ENCODE measurements around the gene CPN2.

CPN2 gene

DNA sequence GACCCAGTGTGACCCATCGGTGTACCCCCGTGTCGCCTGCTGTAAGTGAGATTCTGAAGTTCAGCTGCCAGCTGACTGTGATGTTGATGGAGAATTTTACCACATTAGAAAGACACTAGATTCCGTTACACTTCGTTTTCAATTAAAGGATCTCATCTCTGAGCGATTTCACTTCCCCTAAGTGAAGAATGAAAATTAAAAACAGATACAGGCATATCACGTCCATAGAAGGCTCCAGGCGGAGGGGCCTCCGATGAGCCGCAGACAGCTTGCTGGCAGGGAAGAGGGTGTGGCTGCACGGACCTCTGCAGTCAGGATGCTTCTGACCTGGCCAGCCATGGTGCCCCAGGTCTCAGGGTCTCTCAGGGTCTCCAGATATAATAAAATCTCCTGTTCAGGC is 6.6 kb upstream of the CPN2 start:
- no peak for DNase-seq (ENCODE audit: low read depth)
- H3K4me3 ChIP-seq (ENCODE audit: low read length), result no peak overlapping the region
- TF ChIP-seq, protein P1, sequence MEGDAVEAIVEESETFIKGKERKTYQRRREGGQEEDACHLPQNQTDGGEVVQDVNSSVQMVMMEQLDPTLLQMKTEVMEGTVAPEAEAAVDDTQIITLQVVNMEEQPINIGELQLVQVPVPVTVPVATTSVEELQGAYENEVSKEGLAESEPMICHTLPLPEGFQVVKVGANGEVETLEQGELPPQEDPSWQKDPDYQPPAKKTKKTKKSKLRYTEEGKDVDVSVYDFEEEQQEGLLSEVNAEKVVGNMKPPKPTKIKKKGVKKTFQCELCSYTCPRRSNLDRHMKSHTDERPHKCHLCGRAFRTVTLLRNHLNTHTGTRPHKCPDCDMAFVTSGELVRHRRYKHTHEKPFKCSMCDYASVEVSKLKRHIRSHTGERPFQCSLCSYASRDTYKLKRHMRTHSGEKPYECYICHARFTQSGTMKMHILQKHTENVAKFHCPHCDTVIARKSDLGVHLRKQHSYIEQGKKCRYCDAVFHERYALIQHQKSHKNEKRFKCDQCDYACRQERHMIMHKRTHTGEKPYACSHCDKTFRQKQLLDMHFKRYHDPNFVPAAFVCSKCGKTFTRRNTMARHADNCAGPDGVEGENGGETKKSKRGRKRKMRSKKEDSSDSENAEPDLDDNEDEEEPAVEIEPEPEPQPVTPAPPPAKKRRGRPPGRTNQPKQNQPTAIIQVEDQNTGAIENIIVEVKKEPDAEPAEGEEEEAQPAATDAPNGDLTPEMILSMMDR (IDR thresholded peaks at IDR 0.05; ENCODE audit: insufficient read depth, low read depth, low read length, missing control alignments), result no peak

DNA sequence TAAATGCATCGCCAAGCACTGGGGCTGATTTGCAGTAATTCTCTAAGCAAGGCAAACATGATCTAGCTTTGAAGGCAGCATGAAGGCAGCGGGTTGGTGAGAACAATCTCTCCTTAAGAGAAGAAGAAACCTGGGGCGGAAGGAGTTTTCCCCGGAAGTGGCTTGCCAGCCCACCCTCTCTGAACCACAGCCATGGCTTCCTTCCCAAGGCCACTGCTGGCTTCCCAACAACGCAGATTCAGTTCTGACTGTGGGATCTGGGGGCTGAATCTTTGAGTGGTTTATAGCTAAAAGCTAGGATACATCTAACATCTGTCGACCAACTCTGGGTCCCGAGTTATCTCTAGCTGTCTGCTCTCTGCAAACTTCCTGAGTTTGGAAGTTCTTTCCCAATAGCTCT is 4.3 kb upstream of the CPN2 start:
- DNase-seq (ENCODE audit: low read depth), result no peak
- TF ChIP-seq, protein P1 (IDR thresholded peaks at IDR 0.05; ENCODE audit: insufficient read depth, low read depth, low read length, missing control alignments), result no peak
- H3K4me3 ChIP-seq (ENCODE audit: low read length), result no peak overlapping the region

DNA sequence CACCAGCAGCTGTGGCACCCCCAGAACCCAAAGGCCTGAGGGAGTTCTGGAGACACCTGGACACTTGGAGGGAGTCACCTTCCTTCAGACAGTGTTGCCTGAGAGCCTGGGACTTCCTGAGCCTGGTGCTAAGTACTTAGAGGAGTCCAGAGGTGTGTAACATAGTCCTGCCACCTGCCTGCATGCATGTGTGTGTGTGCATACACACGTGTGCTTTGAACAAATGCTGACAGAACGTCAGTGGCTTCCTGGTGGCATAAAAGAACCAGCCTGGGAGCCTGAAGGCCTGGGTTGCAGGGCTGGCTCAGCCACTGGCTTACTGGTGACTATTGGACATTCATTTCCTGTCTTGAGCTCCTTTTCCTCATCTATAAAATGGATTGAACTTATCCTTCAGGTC is 3.2 kb upstream of the CPN2 start:
- DNase-seq (ENCODE audit: low read depth), result no peak
- no peak overlapping the region for H3K4me3 ChIP-seq (ENCODE audit: low read length)
- TF ChIP-seq, protein P1 (IDR thresholded peaks at IDR 0.05; ENCODE audit: insufficient read depth, low read depth, low read length, missing control alignments), result no peak

DNA sequence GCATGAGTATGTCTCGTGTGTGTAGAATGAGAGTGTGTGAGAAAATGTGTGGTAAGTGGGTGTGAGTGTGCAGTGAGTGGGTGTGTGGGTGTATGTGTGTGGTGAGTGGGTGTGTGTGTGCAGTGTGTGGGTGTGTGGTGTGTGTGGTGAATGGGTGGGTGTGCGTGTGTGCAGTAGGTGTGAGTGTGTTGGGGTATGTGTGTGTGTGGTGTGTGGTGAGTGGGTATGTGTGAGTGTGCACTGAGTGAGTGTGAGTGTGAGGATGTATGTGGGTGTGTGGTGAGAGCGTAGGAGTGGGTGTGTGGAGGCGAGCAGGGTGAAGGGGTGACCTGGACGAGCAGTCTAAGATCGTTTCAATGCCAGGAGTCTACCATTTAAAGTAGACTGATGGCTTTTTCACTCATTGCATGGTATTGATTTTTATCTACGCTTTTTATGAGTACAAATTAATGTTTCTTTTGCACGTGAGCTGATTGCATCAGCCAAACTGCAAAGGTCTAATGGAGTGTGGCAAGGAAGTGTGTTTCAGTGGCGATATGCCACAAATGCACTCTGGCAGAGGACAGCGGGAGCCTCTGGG is 1.6 kb upstream of the CPN2 start:
- TF ChIP-seq, protein P1 (IDR thresholded peaks at IDR 0.05; ENCODE audit: insufficient read depth, low read depth, low read length, missing control alignments), result no peak
- no peak for DNase-seq (ENCODE audit: low read depth)
- no peak overlapping the region for H3K4me3 ChIP-seq (ENCODE audit: low read length)

DNA sequence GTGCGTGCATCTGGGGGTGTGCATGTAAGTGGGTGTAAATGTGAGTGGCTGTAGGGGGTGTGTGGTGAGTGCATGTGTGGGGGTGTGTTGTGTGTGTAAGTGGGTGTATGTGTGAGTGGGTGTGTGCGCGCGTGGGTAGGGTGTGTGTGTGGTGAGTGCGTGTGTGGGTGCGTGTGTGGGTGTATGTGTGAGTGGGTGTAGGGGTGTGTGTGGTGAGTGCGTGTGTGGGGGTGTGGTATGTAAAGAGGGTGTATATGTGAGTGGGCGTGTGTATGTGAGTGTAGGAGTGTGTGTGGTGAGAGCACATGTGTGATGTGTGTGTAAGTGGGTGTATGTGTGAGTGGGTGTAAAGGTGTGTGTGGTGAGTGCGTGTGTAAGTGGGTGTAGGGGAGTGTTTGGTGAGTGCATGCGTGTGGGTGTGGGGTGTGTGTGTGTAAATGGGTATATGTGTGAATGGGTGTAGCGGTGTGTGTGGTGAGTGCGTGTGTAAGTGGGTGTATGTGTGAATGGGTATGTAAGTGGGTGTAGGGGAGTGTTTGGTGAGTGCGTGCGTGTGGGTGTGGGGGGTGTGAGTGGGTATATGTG is 916 bp upstream of the CPN2 start:
- no peak overlapping the region for H3K4me3 ChIP-seq (ENCODE audit: low read length)
- no peak for DNase-seq (ENCODE audit: low read depth)
- TF ChIP-seq, protein P1 (IDR thresholded peaks at IDR 0.05; ENCODE audit: insufficient read depth, low read depth, low read length, missing control alignments), result no peak

DNA sequence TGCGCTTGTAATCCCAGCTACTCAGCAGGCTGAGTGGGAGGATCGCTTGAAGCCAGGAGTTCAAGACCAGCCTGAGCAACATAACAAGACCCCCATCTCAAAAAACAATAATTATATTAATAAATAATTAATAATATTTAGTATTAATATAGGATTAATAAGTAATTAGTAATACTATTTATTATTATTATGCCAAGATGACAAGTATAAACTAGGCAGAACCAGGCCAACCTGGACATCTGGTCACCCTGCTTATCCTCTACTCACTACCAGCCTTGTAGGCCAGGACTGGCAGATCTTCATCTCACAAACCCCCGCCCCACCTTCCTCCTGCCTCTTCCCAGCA is 429 bp downstream of the CPN2 start:
- no peak overlapping the region for H3K4me3 ChIP-seq (ENCODE audit: low read length)
- TF ChIP-seq, protein P1 (IDR thresholded peaks at IDR 0.05; ENCODE audit: insufficient read depth, low read depth, low read length, missing control alignments), result no peak
- DNase-seq (ENCODE audit: low read depth), result no peak

DNA sequence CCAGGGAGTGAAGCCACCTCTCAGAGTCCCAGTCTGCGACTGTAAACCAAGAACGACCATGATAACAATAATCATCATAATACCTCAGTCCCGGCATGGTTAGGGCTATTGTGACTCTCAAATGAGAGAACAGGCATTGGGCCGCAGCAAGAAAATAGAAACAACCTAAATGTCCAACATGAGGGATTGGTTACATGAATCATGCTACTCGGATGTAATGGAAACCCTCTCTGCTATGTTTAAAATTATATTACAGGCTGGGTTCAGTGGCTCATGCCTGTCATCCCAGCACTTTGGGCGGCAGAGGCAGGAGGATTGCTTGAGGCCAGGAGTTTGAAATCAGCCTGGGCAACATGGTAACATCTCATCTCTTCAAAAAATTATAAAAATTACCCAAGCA is 2.8 kb downstream of the CPN2 start:
- DNase-seq (ENCODE audit: low read depth), result no peak
- TF ChIP-seq, protein P1 (IDR thresholded peaks at IDR 0.05; ENCODE audit: insufficient read depth, low read depth, low read length, missing control alignments), result no peak
- H3K4me3 ChIP-seq (ENCODE audit: low read length), result no peak overlapping the region
